Right renal cortex interstitium (tissue), 3 donors: ENCODE results near the gene GPR4. TPM values are rescaled to one million over a fixed set of nuclear protein-coding genes. Genes with fewer than 3 reads are reported as not detected.

ENCODE experiments used
- DNase-seq, 3 donors: peaks; one replicate each; pipeline ENCODE4 v3.0.0-alpha.2; 2013; ENCODE audit warnings: low read depth in 3 of 3, low spot score in 2 of 3
- polyA plus RNA-seq, 3 donors: library from polyadenylated mRNA; unstranded; fragments of 120-200 nt; gene quantifications; one replicate each; pipeline ENCODE4 v1.2.1, GENCODE V29; 2013; ENCODE audit not compliant: insufficient read length in 3 of 3

GPR4 gene
- polyA plus RNA-seq, 3 donors: 4.7 to 5.5 (median 4.9) TPM

- no peak for DNase-seq
Observed at GRCh38 chr19:45590300-45591003, 11.6 kb downstream of the GPR4 start.

DNA sequence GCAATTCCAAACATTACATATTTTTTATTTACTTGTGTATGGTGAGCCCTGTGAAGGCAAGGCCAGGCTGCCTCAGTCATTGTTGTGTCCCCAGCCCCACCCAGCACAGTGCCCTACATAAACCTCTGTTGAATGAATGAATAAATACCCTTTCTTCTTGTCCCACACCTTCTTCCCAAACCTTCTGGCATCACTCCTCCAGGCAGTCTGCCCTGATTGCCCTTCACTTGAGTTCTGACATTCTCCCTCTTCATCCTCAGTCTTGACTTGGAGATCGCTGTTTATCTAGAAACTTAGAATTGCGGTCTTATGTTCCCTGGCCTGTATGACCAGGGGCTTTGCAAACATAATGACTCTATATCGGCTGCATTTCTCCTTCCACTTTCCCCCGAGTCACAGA is 12.2 kb downstream of the GPR4 start:
- no peak for DNase-seq

DNA sequence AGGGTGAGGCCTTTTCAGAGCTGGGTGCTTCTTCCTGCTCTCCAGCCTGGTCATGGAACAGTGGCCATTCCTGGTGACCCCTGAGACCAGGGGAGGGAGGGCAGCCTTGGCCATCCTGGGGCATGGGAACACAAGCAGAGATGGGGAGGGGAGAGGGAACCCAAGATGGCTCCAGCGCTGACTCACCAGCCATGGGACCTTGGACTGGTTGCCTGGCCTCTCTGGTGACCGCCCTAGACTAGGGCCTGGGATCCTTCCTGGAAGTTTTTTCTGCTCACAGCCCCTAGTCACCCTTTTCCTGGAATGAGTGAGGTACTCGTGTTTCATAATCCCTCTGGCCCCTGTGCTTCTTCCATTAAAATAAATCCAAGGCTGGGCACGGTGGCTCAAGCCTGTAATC is 14.1 kb downstream of the GPR4 start:
- DNase-seq: no peak

GRCh38 chr19:45585158-45585577 is 16.8 kb downstream of the GPR4 start:
- no peak for DNase-seq

DNA sequence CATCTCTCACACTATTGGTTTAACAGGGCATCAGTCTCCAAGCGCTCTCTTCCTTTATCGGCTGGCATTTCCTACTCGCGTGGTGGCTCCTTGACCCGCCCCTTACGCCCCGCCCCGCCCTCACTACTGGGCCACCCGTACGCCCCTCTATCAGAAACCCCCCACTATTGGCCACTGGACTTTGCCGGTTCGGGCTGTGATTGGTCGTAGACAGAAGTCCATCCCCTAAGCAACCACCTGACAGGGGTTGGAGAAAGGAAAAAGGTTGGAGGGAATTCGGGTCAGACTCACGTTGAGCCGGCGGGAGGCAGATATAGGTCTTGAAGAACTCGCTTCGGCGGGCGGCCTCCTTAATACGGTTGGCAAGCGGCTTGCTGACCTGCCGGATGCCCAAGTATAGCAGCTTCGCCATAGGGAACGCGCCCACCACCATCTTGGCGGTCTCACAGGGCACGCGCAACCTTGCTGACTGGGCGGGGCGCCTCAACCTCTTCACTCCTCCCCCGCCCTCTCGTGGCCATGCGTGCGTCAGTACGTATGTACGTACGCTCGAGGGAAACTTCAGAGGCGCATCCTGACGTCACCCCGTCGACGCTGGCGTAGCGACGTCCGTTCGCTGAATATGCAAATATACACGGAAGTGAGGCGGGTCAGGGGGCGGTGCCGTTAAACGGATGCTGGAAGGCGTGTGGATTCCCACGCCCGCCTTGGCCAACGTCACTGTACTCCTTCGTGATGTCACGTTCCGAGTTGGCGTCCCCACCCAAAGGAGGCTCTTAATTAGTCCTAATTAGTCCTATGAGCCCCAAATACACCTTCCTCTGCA is 17.5 kb downstream of the GPR4 start, which contains the start of gene OPA3:
TSS of gene OPA3 (minus strand) at position 471 of the 826 bp plus-strand sequence. CDS start at position 433, 38 bp downstream.
- DNase-seq: peak; percentile 99 to 100 (median 99)

GRCh38 chr19:45581576-45581975 is 20.4 kb downstream of the GPR4 start:
- DNase-seq: no peak

GRCh38 chr19:45578861-45579260 is 23.2 kb downstream of the GPR4 start:
- DNase-seq: no peak

GRCh38 chr19:45577111-45577905 is 24.7 kb downstream of the GPR4 start:
- DNase-seq: no peak

DNA sequence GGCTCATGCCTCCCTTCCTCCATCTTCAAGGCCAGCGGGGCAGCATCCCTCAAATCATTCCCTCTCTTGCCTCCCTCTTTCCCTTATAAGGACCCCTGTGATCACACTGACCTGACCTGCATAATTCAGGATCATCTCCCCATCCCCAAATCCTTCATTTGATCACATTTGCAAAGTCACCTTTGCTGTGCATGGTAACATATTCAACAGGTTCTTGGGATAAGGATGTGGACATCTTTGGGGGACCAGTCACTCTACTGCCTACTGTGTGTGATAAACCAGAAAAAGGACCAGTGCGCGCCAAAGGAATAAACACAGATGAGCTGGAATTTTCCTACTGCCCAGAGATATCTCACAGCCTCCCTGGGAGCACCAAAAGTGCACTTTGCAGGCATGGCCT is 25.3 kb downstream of the GPR4 start:
- DNase-seq: no peak

DNA sequence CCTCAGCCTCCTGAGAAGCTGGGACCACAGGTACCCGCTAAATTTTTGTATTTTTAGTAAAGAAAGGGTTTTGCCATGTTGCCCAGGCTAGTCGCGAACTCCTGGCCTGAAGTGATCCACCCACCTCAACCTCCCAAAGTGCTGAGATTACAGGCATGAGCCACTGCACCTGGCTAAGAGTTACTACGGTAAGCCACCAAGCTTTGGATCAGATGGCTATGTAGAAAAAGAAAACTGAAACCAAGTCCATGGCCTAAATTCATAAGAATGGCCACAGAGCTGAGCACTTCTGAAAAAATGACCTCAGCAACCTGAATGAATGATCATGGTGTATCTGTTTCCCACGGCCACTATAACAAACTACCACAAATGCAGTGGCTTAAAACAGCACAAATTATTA is 26.8 kb downstream of the GPR4 start:
- DNase-seq: no peak

- no peak for DNase-seq
Observed at GRCh38 chr19:45574526-45574925, 27.5 kb downstream of the GPR4 start.

- no peak for DNase-seq
Observed at GRCh38 chr19:45571457-45572220, 30.4 kb downstream of the GPR4 start.

- DNase-seq: no peak
Observed at GRCh38 chr19:45569619-45570421, 32.2 kb downstream of the GPR4 start.

DNA sequence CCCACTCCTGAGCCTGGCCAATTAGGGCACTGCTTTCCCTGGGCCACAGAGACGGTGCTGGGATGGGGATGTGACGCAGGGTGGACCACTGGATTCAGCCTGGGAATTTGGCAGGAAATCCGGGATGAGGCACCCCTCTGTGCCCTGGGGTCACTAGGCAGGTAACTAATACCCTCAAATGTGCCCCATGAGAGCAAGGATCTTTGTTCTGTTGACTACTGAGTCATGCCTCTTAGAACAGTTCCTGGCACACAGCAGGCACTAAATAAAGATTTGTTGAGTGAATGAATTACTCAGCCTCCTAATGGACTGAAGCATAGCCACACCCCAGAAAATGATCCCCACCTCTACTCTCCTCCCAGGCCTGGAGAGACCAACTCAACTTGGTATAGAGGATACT is 33.3 kb downstream of the GPR4 start:
- no peak for DNase-seq

GRCh38 chr19:45567609-45568008 is 34.4 kb downstream of the GPR4 start:
- no peak for DNase-seq

GRCh38 chr19:45564131-45564780 is 37.8 kb downstream of the GPR4 start:
- no peak for DNase-seq

- DNase-seq: no peak
Observed at GRCh38 chr19:45560686-45561085, 41.3 kb downstream of the GPR4 start.

- DNase-seq: no peak
Observed at GRCh38 chr19:45560038-45560437, 42.0 kb downstream of the GPR4 start.

- no peak for DNase-seq
Observed at GRCh38 chr19:45558399-45558878, 43.6 kb downstream of the GPR4 start.
